Activated naive CD8-positive, alpha-beta T cell treated with anti-CD3 and anti-CD28 coated beads for 36 hours (primary cell): Measurements from ENCODE around the gene ACSM2A. TPM values are rescaled to one million over a fixed set of nuclear protein-coding genes. Genes with fewer than 3 reads are reported as not detected.
"Not testable (repeated sequence)": the region's sequence is repeated elsewhere in the genome, so short reads cannot be mapped to it uniquely, and the experiment has no call there.

Source experiments
- DNase-seq: peaks from one replicate; pipeline ENCODE4 v3.0.0; 2021
- H3K27ac Mint-ChIP-seq: one replicate; pipeline ENCODE4 v1.8.0; 2022; ENCODE audit warnings: mild to moderate bottlenecking, moderate library complexity, mixed read lengths
- H3K27me3 Mint-ChIP-seq: one replicate; pipeline ENCODE4 v1.8.0; 2022; ENCODE audit warnings: mild to moderate bottlenecking, mixed read lengths
- H3K36me3 Mint-ChIP-seq: one replicate; pipeline ENCODE4 v1.8.0; 2021; ENCODE audit warnings: mild to moderate bottlenecking, mixed read lengths
- H3K4me1 Mint-ChIP-seq: one replicate; pipeline ENCODE4 v1.8.0; 2021; ENCODE audit warnings: mixed read lengths
- H3K4me3 Mint-ChIP-seq: one replicate; pipeline ENCODE4 v1.8.0; 2022; ENCODE audit warnings: mild to moderate bottlenecking, moderate library complexity, mixed read lengths
- H3K9me3 Mint-ChIP-seq: one replicate; pipeline ENCODE4 v1.8.0; 2022; ENCODE audit warnings: mixed read lengths
- total RNA-seq, 2 experiments: library from RNA; stranded (reverse); gene quantifications; one replicate each; pipeline ENCODE4 v1.2.3, GENCODE V29; 2021

Gene ACSM2A, protein sequence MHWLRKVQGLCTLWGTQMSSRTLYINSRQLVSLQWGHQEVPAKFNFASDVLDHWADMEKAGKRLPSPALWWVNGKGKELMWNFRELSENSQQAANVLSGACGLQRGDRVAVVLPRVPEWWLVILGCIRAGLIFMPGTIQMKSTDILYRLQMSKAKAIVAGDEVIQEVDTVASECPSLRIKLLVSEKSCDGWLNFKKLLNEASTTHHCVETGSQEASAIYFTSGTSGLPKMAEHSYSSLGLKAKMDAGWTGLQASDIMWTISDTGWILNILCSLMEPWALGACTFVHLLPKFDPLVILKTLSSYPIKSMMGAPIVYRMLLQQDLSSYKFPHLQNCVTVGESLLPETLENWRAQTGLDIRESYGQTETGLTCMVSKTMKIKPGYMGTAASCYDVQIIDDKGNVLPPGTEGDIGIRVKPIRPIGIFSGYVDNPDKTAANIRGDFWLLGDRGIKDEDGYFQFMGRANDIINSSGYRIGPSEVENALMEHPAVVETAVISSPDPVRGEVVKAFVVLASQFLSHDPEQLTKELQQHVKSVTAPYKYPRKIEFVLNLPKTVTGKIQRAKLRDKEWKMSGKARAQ
- not detected for total RNA-seq

DNA sequence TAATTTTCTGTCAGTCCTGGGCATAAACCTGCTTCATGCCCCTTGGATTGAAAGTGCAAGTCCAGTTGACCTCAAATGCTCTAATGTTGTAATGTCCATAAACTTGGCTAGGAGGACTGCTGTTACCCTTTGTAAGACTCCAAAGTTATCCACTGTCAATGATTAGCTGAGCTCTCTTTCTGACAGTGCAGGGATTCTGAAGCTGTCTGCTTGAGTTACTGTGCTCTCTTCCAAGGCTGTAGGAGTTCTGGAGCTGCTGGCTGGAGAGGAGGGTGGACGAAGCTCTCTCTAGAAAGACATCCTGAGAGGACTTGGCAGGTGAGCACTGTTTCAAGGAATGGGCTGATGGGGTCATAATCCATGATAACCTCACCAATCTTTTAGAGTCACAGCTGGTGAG, at the start of gene ACSM2A:
ACSM2A (plus strand) TSS at position 158 of the 400 bp plus-strand sequence. CDS start 8,594 bp downstream, outside the sequence.
- not testable (repeated sequence) for H3K27ac Mint-ChIP-seq, H3K4me1 Mint-ChIP-seq, DNase-seq, H3K27me3 Mint-ChIP-seq, H3K4me3 Mint-ChIP-seq, H3K36me3 Mint-ChIP-seq, H3K9me3 Mint-ChIP-seq

DNA sequence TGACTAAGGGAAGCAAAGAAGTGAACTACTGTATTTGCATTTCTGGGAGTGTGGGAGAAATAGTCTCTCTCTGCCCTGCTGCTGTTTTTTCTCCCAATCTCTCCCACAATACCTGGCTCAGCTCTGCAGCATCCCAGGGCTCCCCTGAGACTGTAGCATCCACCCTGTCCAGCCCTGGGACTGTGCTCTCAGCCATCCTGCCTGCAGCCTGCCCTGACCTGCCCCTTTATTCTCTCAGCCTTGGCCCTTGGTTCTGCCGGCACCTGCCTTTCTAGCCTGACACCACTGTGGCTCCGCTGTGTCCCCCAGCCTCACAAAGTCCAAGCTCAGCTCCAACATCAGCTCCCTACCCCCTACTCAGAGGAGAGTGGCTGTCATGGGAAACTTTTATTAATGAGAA, 48.7 kb upstream of the ACSM2A start:
- no peak overlapping the region for H3K27ac Mint-ChIP-seq
- no peaks in the 10 kb centered on the region for H3K27me3 Mint-ChIP-seq
- H3K36me3 Mint-ChIP-seq = no peaks in the 10 kb centered on the region
- DNase-seq = no peak
- H3K9me3 Mint-ChIP-seq = no peaks in the 10 kb centered on the region
- H3K4me3 Mint-ChIP-seq = no peak overlapping the region
- no peaks in the 10 kb centered on the region for H3K4me1 Mint-ChIP-seq

DNA sequence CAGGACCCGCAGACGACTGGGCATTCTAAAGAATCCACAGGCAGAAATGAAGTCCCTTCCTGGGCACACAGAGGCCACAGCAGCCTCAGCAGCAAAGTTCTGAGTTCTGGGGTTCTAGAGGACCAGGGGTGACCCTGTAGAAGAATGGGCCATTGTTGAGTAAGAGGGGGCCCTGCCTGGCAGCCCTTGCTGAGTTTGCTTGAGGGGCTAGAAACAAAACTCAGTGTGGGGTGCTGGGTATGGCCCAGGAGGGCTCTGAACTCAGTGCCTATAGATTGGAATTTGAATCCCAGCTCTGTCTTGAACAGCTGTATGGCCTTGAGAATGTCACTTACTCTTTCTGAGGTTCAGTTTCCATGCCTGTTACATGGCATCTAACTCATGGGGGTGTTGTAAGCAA, 46.7 kb upstream of the ACSM2A start, which contains the start of gene PDILT:
PDILT (minus strand) TSS at position 101 of the 400 bp plus-strand sequence. CDS start 5,437 bp downstream, outside the sequence.
- no peaks in the 10 kb centered on the region for H3K27me3 Mint-ChIP-seq
- no peak for DNase-seq
- H3K4me1 Mint-ChIP-seq = no peaks in the 10 kb centered on the region
- H3K4me3 Mint-ChIP-seq = no peak within 1 kb of the TSS
- no peak within 1 kb of the TSS for H3K27ac Mint-ChIP-seq
- no peaks in the 10 kb centered on the region for H3K36me3 Mint-ChIP-seq
- H3K9me3 Mint-ChIP-seq = no peaks in the 10 kb centered on the region

DNA sequence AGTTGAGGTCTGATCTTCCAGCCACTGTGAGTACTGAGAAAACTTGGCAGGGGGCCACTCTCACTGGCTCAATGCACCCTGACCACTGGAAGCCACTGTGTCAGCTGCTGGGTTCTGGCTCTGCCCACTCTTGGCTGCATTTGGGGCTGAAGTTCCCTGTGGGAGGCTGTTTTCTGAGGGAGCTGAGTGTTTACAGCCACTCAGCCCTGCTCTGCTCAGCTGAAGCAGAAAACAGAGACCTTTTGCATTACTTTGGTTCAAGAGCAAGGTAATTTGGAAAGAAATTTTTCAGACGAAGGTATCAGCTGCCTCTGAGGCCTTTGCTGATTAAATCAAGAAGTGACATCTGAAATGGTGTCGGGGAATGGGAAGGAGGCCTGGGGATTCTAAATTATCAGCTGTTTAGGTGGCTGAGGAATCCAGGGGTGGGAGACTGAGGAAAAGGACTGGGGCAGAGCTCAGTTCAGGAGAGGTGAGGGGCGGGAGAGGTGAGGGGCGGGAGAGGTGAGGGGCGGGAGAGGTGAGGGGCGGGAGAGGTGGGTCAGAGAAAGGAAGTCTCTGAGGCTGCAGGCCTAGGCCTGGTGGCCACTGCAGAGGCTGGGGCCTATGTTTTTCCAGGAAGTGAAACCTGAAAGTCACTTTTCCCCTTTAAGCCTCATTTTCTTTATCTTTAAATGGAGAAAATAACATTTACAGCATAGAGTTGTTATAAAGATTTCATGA, 41.8 kb upstream of the ACSM2A start, which contains the start of gene ACSM5:
ACSM5 (plus strand) TSS at position 137 of the 723 bp plus-strand sequence. CDS start 1,951 bp downstream, outside the sequence.
- Mint-ChIP-seq H3K4me3 (no peak within 1 kb of the TSS), H3K36me3 (no peaks in the 10 kb centered on the region), H3K9me3 (no peaks in the 10 kb centered on the region), H3K27me3 (peaks cover 9% of the 10 kb centered on the region), H3K4me1 (no peaks in the 10 kb centered on the region), H3K27ac (no peak within 1 kb of the TSS)
- DNase-seq = no peak

DNA sequence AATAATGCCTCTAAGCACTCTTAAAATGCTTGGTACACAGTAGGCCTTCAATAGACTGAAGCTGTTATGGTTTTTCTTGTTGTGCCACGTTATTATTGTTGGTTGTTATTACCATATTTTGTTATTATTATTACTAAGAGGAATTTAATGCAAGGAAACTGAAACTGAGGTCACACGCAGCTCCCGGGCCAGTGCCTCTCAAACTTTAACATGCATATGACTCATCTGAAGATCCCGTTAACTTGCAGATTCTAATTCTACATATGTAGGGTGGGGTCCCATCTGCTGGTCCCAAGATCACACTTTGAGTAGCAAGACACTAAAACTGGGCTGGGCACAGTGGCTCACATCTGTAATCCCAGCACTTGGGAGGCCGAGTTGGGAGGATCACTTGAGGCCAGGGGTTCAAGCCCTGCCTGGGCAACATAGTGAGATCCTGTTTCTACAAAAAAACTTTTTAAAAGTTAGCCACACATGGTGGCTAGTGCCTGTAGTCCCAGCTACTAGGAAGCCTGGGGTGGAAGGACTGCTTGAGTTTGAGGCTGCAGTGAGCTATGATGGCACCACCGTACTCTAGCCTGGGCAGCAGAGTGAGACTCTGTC, 41.1 kb upstream of the ACSM2A start:
- peaks cover 10% of the 10 kb centered on the region for H3K27me3 Mint-ChIP-seq
- no peaks in the 10 kb centered on the region for H3K4me1 Mint-ChIP-seq
- no peak overlapping the region for H3K4me3 Mint-ChIP-seq
- no peaks in the 10 kb centered on the region for H3K9me3 Mint-ChIP-seq
- DNase-seq = no peak
- no peaks in the 10 kb centered on the region for H3K36me3 Mint-ChIP-seq
- H3K27ac Mint-ChIP-seq = no peak overlapping the region

DNA sequence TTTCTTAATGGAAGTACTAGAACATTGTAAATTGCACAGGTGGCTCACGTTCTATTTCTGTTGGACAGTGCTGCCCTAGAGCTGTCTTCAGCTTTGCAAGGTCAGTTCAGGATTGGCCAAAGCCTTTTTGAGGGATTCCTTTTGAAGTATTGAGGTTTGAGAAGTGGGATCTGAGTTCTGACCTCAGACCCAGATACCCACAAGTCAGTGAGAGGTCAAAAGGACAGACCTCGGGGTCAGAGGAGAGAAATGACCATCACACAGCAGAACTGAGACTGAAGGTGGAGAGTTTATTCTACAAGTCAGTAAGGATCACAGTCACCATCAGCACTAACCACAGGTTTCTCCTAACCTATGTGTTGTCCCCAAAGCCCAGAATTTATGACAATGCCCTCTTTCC, 40.3 kb upstream of the ACSM2A start:
- H3K36me3 Mint-ChIP-seq = no peaks in the 10 kb centered on the region
- H3K9me3 Mint-ChIP-seq = no peaks in the 10 kb centered on the region
- H3K27me3 Mint-ChIP-seq = peaks cover 10% of the 10 kb centered on the region
- DNase-seq = no peak
- H3K27ac Mint-ChIP-seq = no peak overlapping the region
- no peaks in the 10 kb centered on the region for H3K4me1 Mint-ChIP-seq
- no peak overlapping the region for H3K4me3 Mint-ChIP-seq

DNA sequence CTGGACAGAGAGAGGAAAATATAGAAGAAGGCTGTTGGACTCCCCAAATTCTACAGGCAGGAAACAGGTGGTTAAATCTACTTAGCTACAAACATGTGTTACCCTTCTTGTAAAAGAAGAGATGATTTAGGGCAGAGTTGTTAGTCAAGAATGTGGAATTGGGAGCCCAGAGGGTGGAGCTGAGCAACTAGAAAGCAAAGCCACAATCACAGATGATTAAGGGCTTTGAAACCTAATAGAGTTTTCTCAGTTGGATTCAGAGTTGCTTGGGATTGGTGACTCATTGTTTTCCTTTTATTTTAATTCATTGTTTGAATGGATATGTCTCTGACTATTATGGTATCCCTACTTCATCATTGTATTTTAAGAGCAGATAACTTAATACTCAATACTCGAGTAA, 35.8 kb upstream of the ACSM2A start:
- Mint-ChIP-seq H3K4me1 (no peaks in the 10 kb centered on the region), H3K4me3 (no peak overlapping the region)

DNA sequence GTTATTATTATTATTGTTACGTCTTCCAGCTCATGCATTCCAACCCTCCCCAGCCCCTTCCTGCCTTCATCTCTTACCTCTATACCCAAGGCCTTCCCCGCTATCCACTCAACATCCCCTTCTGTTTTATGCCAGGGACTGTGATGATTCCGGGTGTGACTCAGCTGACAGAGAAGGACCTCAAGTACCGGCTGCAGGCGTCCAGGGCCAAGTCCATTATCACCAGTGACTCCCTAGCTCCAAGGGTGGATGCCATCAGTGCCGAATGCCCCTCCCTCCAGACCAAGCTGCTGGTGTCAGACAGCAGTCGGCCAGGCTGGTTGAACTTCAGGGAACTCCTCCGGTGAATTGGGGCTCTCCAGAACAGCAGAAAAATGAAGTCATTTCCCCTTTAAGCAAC, 32.2 kb upstream of the ACSM2A start:
- not testable (repeated sequence) for H3K4me1 Mint-ChIP-seq, H3K9me3 Mint-ChIP-seq, DNase-seq, H3K27me3 Mint-ChIP-seq, H3K36me3 Mint-ChIP-seq, H3K27ac Mint-ChIP-seq, H3K4me3 Mint-ChIP-seq

More for the DNA sequence above, 35.8 kb upstream of the ACSM2A start:
- DNase-seq = no peak
- no peaks in the 10 kb centered on the region for H3K9me3 Mint-ChIP-seq
- no peaks in the 10 kb centered on the region for H3K36me3 Mint-ChIP-seq
- no peak overlapping the region for H3K27ac Mint-ChIP-seq
- H3K27me3 Mint-ChIP-seq = peaks cover 10% of the 10 kb centered on the region

DNA sequence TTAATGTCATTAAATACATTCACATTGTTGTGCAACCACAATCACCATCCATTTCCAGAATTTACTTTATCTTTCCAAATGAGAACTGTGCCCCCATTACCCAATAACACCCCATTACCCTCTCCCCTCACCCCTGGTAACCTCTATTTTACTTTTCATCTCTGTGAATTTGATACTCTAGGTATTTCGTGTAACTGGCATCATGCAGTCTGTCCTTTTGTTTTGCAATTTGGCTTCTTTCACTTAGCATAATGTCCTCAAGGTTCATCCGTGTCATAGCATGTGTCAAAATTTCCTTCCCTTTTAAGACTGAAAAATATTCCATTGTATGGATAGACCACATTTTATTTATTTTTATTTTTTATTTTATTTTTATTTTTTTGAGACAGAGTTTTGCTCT, 29.6 kb upstream of the ACSM2A start:
- H3K9me3 Mint-ChIP-seq, H3K4me1 Mint-ChIP-seq, H3K27me3 Mint-ChIP-seq, H3K4me3 Mint-ChIP-seq, H3K27ac Mint-ChIP-seq, DNase-seq, H3K36me3 Mint-ChIP-seq: not testable (repeated sequence)

DNA sequence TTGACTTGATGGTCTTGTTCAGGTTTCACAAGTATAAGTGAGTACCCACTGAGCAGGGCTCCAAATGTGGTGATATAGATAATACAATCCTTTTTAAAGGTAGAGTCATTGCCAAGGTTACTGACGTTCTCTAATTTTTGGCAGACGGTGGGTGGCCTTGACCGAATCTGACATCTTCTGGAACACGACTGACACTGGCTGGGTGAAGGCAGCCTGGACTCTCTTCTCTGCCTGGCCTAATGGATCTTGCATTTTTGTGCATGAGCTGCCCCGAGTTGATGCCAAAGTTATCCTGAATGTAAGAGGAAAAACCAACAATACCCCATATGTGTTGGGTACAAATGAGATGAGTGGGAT, 27.6 kb upstream of the ACSM2A start:
- not testable (repeated sequence) for H3K4me1 Mint-ChIP-seq, DNase-seq, H3K4me3 Mint-ChIP-seq, H3K27ac Mint-ChIP-seq, H3K9me3 Mint-ChIP-seq, H3K36me3 Mint-ChIP-seq, H3K27me3 Mint-ChIP-seq

DNA sequence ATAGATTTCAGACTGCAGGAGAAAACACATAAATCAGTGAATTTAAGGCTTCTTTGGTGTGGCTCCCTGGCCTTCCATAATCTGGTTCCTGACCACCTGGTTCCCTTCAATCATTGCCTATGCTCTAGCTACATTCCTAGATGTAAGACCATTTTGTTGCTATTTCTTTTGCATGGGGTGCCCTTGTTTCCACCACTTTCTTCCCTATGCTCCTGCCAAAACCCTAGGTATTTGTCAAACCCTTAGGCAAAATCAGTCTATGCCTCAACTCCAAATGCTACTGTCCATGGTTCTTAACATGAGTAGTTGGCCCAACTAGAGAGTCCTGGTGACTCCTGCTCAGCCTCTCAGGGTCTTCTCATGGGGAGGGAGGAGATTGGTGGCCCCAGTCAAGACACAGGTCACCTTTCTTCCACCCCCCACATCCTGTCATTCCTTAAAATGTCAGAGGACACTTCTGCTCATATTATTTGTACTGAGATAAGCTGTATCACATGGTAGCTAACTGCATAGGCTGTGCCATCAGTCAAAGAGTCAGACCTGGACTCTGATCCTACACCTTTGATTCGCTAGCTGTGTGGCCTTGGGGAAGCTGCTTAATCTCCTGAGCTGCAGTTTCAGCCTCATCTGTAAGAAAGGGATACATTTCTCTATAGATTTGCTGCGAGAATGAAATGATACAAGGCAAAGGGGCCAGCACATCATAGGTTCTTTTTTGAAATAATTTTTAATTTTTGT, 27.0 kb upstream of the ACSM2A start:
- Mint-ChIP-seq H3K4me1 (no peaks in the 10 kb centered on the region), H3K27ac (no peak overlapping the region), H3K9me3 (no peaks in the 10 kb centered on the region), H3K36me3 (no peaks in the 10 kb centered on the region), H3K4me3 (no peak overlapping the region), H3K27me3 (peaks cover 4% of the 10 kb centered on the region)
- DNase-seq = no peak

DNA sequence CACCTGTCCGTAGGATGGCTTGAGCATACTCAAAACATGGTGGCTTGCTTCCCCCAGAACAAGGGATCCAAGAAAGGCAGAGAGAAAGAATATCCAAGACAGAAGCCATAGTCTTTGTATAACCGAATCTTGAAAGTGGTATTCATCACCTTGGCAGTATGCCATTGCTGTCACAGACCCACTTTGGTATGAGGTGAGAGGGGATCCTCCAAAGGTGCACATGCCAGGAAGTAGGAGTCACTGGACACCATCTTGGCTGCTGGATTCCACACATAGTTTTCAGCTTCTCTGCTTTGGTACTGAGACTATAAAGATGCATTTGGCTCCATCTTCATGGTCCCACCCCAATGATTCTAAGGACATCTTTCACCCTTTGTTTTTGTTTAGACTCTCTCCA, 23.9 kb upstream of the ACSM2A start:
- not testable (repeated sequence) for H3K27me3 Mint-ChIP-seq, DNase-seq, H3K4me1 Mint-ChIP-seq, H3K27ac Mint-ChIP-seq, H3K4me3 Mint-ChIP-seq, H3K9me3 Mint-ChIP-seq, H3K36me3 Mint-ChIP-seq

DNA sequence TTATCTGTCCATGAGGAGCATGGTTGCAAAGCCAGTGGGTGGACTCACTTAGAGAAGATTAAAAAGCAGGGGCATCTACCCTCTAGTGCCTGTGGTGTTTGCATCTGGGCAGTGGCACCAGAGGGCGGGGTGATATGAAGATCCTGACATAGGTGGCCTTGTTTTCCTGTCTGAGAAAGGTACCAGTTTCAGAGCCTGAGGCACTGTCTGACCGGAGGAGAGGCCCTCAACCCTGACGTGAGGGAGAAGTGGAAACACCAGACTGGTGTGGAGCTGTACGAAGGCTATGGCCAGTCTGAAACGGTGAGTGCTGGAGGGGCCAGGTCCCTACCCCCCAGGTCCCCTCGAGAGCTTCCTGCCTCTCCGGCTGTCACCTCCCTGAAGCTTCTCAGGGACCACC, 21.8 kb upstream of the ACSM2A start:
- H3K36me3 Mint-ChIP-seq, H3K9me3 Mint-ChIP-seq, H3K4me1 Mint-ChIP-seq, DNase-seq, H3K4me3 Mint-ChIP-seq, H3K27me3 Mint-ChIP-seq, H3K27ac Mint-ChIP-seq: not testable (repeated sequence)

DNA sequence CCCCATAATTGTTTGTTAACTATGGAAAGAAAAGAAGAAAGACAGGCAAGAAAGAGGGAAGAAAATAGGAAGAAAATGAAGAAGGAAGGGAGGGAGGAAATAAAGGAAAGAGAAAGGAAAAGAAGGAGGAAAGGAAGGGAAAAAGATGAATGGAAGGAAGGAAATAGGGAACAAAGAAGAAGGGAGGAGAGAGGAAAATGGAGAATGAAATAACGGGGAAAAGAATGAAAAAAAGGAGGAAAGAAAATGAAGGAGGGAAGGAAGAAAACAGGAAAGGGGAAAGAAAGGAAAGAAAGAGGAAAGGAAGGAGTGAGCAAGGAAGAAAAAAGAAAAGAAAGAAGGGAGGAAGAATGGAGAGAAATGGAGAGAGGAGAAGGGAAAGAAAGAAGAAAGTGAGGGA, 20.8 kb upstream of the ACSM2A start:
- not testable (repeated sequence) for H3K36me3 Mint-ChIP-seq, DNase-seq, H3K4me3 Mint-ChIP-seq, H3K4me1 Mint-ChIP-seq, H3K27me3 Mint-ChIP-seq, H3K27ac Mint-ChIP-seq, H3K9me3 Mint-ChIP-seq

DNA sequence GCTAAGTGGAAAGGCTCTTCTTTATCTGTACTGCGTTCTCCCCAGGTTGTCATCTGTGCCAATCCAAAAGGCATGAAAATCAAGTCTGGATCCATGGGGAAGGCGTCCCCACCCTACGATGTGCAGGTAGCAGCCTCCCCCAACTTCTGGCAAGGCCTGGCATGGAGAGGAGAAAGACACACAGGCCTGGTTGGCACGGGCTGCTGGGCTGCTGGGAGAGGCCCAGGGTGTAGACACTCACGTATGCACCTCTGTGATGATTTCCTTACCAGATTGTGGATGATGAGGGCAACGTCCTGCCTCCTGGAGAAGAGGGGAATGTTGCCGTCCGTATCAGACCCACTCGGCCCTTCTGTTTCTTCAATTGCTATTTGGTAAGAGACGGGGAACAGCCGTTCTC, 20.4 kb upstream of the ACSM2A start:
- peaks cover 7% of the 10 kb centered on the region for H3K27me3 Mint-ChIP-seq

More for the DNA sequence above, 20.4 kb upstream of the ACSM2A start:
- H3K4me1 Mint-ChIP-seq = no peaks in the 10 kb centered on the region
- H3K4me3 Mint-ChIP-seq = no peak overlapping the region
- DNase-seq = no peak
- H3K36me3 Mint-ChIP-seq = no peaks in the 10 kb centered on the region
- H3K9me3 Mint-ChIP-seq = no peaks in the 10 kb centered on the region
- H3K27ac Mint-ChIP-seq = no peak overlapping the region
